GM23248 (cell line): ENCODE measurements around the gene PLXDC1. TPM values are rescaled to one million over a fixed set of nuclear protein-coding genes. Genes with fewer than 3 reads are reported as not detected.

Source experiments
- DNase-seq: peaks from one replicate; pipeline ENCODE4 v3.0.0-alpha.2; 2015
- H2AFZ ChIP-seq: fragments of 200-600 bp; sonication (generic); 2 replicates; pipeline ENCODE4 v1.6.1; 2016; ENCODE audit warnings: antibody characterized with exemption
- H3F3A ChIP-seq: fragments of 200-600 bp; sonication (generic); 2 replicates; pipeline ENCODE4 v1.6.1; 2016; ENCODE audit warnings: mild to moderate bottlenecking, antibody characterized with exemption, mixed run types; ENCODE audit not compliant: insufficient read depth
- H3K27ac ChIP-seq: fragments of 200-600 bp; sonication (generic); 2 replicates; pipeline ENCODE4 v1.5.1; 2016; ENCODE audit warnings: mild to moderate bottlenecking
- H3K27me3 ChIP-seq: fragments of 200-600 bp; sonication (generic); replicated peaks from 2 replicates; pipeline ENCODE4 v1.6.1; 2016; ENCODE audit warnings: mild to moderate bottlenecking; ENCODE audit not compliant: insufficient read depth
- H3K36me3 ChIP-seq: fragments of 200-600 bp; sonication (generic); 2 replicates; pipeline ENCODE4 v1.6.1; 2016; ENCODE audit warnings: low read depth, mild to moderate bottlenecking
- H3K4me1 ChIP-seq: fragments of 200-600 bp; sonication (generic); 2 replicates; pipeline ENCODE4 v1.6.1; 2016; ENCODE audit warnings: mild to moderate bottlenecking; ENCODE audit not compliant: insufficient read depth
- H3K4me2 ChIP-seq: fragments of 200-600 bp; sonication (generic); one replicate; pipeline ENCODE4 v1.6.1; 2016; ENCODE audit warnings: mild to moderate bottlenecking; ENCODE audit not compliant: unreplicated experiment
- H3K4me3 ChIP-seq: fragments of 200-600 bp; sonication (generic); 2 replicates; pipeline ENCODE4 v1.5.1; 2016; ENCODE audit warnings: mild to moderate bottlenecking
- H3K79me2 ChIP-seq: fragments of 200-600 bp; sonication (generic); 2 replicates; pipeline ENCODE4 v1.6.1; 2016; ENCODE audit warnings: mild to moderate bottlenecking; ENCODE audit not compliant: insufficient read depth
- H3K9ac ChIP-seq: fragments of 200-600 bp; sonication (generic); 2 replicates; pipeline ENCODE4 v1.6.1; 2016; ENCODE audit warnings: mild to moderate bottlenecking
- H3K9me2 ChIP-seq: fragments of 200-600 bp; sonication (generic); 2 replicates; pipeline ENCODE4 v1.6.1; 2016; ENCODE audit warnings: mixed run types, mild to moderate bottlenecking, moderate library complexity; ENCODE audit not compliant: insufficient read depth
- H3K9me3 ChIP-seq: fragments of 200-600 bp; sonication (generic); one replicate; pipeline ENCODE4 v1.6.1; 2017; ENCODE audit warnings: low read depth
- H4K20me1 ChIP-seq: fragments of 200-600 bp; sonication (generic); 2 replicates; pipeline ENCODE4 v1.6.0; 2016; ENCODE audit not compliant: insufficient read depth
- EZH2 ChIP-seq: fragments of 200-600 bp; sonication (generic); IDR thresholded peaks from 2 replicates; pipeline ENCODE4 v1.6.1; 2018; ENCODE audit warnings: antibody characterized with exemption, mild to moderate bottlenecking; ENCODE audit not compliant: insufficient read depth, poor library complexity, severe bottlenecking
- EZH2phosphoT487 ChIP-seq: fragments of 200-600 bp; sonication (generic); IDR thresholded peaks from 2 replicates; pipeline ENCODE4 v1.6.1; 2018; ENCODE audit warnings: antibody characterized with exemption, moderate library complexity, mild to moderate bottlenecking, low read depth; ENCODE audit not compliant: insufficient read depth
- WGBS, 2 experiments: methylation state at CpG; one replicate each; pipeline ENCODE4 v1.1.6; 2015 to 2017; ENCODE audit warnings: low lambda C conversion rate in 2 of 2, low coverage in 1 of 2; ENCODE audit errors: missing lambda C conversion rate in 2 of 2; 5-methylcytosine and 5-hydroxymethylcytosine counted together
- in situ Hi-C: fragments of 300-500 bp; cut with MboI; formaldehyde crosslinking; loops from 2 replicates; pipeline ENCODE4 v1.15.0; 2020
- polyA plus RNA-seq: library from polyadenylated mRNA; unstranded; fragments of >200 nt; fragmentation: Nextera tagmentation; extraction: Ambion mirVana; gene quantifications from 2 replicates; pipeline ENCODE4 v1.2.1, GENCODE V29; 2016
- total RNA-seq: library from RNA; depleted of rRNA; stranded (reverse); fragments of >200 nt; shearing (Covaris generic); gene quantifications from 2 replicates; pipeline ENCODE4 v1.2.3, GENCODE V29; 2014; rRNA removed

PLXDC1 gene
- total RNA-seq (not detected in 2 replicates), polyA plus RNA-seq (0.24 and 0.71 TPM in 2 replicates)

GRCh38 chr17:39151150-39151942 is at the start of gene PLXDC1:
Gene PLXDC1, minus strand, starts transcription at chr17:39151637. Its CDS starts 200 bp downstream, at chr17:39151437.
- H3F3A ChIP-seq: 0 out of 2 replicates have a peak, but pooled peaks cover 5% of the 10 kb centered on the region
- H3K27me3 ChIP-seq: no peaks in the 10 kb centered on the region; the same call in 1 of the 2 replicates
- H3K9me3 ChIP-seq: no peaks in the 10 kb centered on the region
- H3K4me3 ChIP-seq: peak within 1 kb of the TSS; percentile 99
- H3K9ac ChIP-seq: no peak within 1 kb of the TSS
- H3K27ac ChIP-seq: no peak within 1 kb of the TSS
- DNase-seq: peak; percentile 48
- no peaks in the 10 kb centered on the region for H3K36me3 ChIP-seq
- no peak within 1 kb of the TSS; the same call in 1 of the 2 replicates for H2AFZ ChIP-seq
- H3K9me2 ChIP-seq: no peaks in the 10 kb centered on the region
- no peaks in the 10 kb centered on the region for H4K20me1 ChIP-seq
- 5 to 14% methylated on average over 9 to 49 of the region's 68 CpGs for WGBS, 2 experiments
- no peaks in the 10 kb centered on the region for H3K4me1 ChIP-seq
- no peaks in the 10 kb centered on the region for H3K79me2 ChIP-seq
- peak within 1 kb of the TSS; percentile 98 for H3K4me2 ChIP-seq
- no peak for TF ChIP-seq EZH2phosphoT487
- TF ChIP-seq EZH2: no peak
- in situ Hi-C loops: loop anchor here (5.0 kb wide), 1 partner anchor 164 kb away; no protein-coding TSS in a partner anchor

- peaks cover 63% of the 10 kb centered on the region for H3F3A ChIP-seq
- no peaks in the 10 kb centered on the region for H3K9me2 ChIP-seq
- in situ Hi-C loops: no loop called here
- WGBS, 2 experiments: 45 to 51% methylated on average over 11 of the region's 11 CpGs
- peak overlapping the region; percentile 86 for H3K4me3 ChIP-seq
- H2AFZ ChIP-seq: no peak overlapping the region
- peaks cover 35% of the 10 kb centered on the region for H3K36me3 ChIP-seq
- H3K4me1 ChIP-seq: peaks cover 14% of the 10 kb centered on the region
- no peaks in the 10 kb centered on the region for H3K9me3 ChIP-seq
- H3K4me2 ChIP-seq: peak overlapping the region; percentile 97
- no peaks in the 10 kb centered on the region for H3K27me3 ChIP-seq
- H4K20me1 ChIP-seq: no peaks in the 10 kb centered on the region; the same call in 1 of the 2 replicates
- peaks cover 35% of the 10 kb centered on the region for H3K79me2 ChIP-seq
- TF ChIP-seq EZH2phosphoT487 (no peak), EZH2 (no peak)
- H3K9ac ChIP-seq: peak overlapping the region; percentile 94
- peak overlapping the region; percentile 89 for H3K27ac ChIP-seq
- no peak for DNase-seq
Measured at GRCh38 chr17:39200957-39201510, 49.6 kb upstream of the PLXDC1 start.

GRCh38 chr17:39200070-39200879 is 48.8 kb upstream of the PLXDC1 start, which contains the start of gene RPL19:
Gene RPL19, plus strand, starts transcription at chr17:39200283. Its CDS starts 62 bp downstream, at chr17:39200345.
- Histone ChIP-seq H3K4me3 (peak within 1 kb of the TSS; percentile 86), H3K9ac (peak within 1 kb of the TSS; percentile 94), H4K20me1 (no peaks in the 10 kb centered on the region; the same call in 1 of the 2 replicates), H3K27me3 (no peaks in the 10 kb centered on the region), H3F3A (peaks cover 63% of the 10 kb centered on the region), H3K4me2 (peak within 1 kb of the TSS; percentile 97), H3K9me2 (no peaks in the 10 kb centered on the region), H3K9me3 (no peaks in the 10 kb centered on the region), H2AFZ (peak within 1 kb of the TSS; percentile 85), H3K4me1 (peaks cover 22% of the 10 kb centered on the region), H3K36me3 (peaks cover 35% of the 10 kb centered on the region), H3K27ac (peak within 1 kb of the TSS; percentile 89), H3K79me2 (peaks cover 42% of the 10 kb centered on the region)
- WGBS, 2 experiments: 1 to 2% methylated on average over 44 to 52 of the region's 52 CpGs
- TF ChIP-seq EZH2phosphoT487: no peak
- no peak for TF ChIP-seq EZH2
- in situ Hi-C loops: no loop called here
- DNase-seq: peak; percentile 84

DNA sequence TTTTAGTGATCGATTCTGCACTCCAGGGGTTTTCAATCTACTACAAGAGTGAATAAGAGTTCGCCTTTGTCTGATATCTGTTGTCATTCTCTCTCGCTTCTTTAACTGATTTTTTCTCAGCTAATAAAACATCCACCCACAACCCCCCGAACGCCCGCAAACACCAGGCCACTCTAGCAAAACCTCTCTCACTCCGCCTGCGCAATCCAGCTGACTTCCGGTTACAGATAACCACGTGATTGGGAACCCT is 48.3 kb upstream of the PLXDC1 start:
- in situ Hi-C loops: no loop called here
- H3K36me3 ChIP-seq: peaks cover 30% of the 10 kb centered on the region
- peak; percentile 98 for DNase-seq
- peaks cover 27% of the 10 kb centered on the region for H3K4me1 ChIP-seq
- peaks cover 59% of the 10 kb centered on the region for H3F3A ChIP-seq
- H3K4me2 ChIP-seq: peak overlapping the region; percentile 97
- WGBS, 2 experiments: 0% methylated on average over 10 of the region's 10 CpGs
- H3K27me3 ChIP-seq: no peaks in the 10 kb centered on the region
- H3K9me2 ChIP-seq: no peaks in the 10 kb centered on the region
- H2AFZ ChIP-seq: peak overlapping the region; percentile 85
- no peaks in the 10 kb centered on the region for H3K9me3 ChIP-seq
- TF ChIP-seq EZH2 (no peak), EZH2phosphoT487 (no peak)
- H3K4me3 ChIP-seq: peak overlapping the region; percentile 86
- H3K9ac ChIP-seq: peak overlapping the region; percentile 94
- H4K20me1 ChIP-seq: no peaks in the 10 kb centered on the region; the same call in 1 of the 2 replicates
- peak overlapping the region; percentile 89 for H3K27ac ChIP-seq
- peaks cover 46% of the 10 kb centered on the region for H3K79me2 ChIP-seq
